Breast epithelium (tissue), 4 donors: ENCODE data around the gene ATP5PO. TPM values are rescaled to one million over a fixed set of nuclear protein-coding genes. Genes with fewer than 3 reads are reported as not detected.

Experiments
- DNase-seq, 2 donors: peaks; one replicate each; pipeline ENCODE4 v3.0.0-alpha.2; 2019; ENCODE audit warnings: low spot score in 2 of 2
- H3K27ac ChIP-seq, 2 donors: fragments of 200-600 bp; sonication (generic) in 1 of 2; one replicate each; pipeline ENCODE4 v1.5.1; 2016 to 2019; ENCODE audit warnings: mild to moderate bottlenecking in 1 of 2
- H3K27me3 ChIP-seq, 2 donors: fragments of 200-600 bp; sonication (generic) in 1 of 2; one replicate each; pipeline versions ENCODE4 v1.5.1 to v1.6.0; 2017 to 2019; ENCODE audit warnings: control low read depth in 1 of 2, mild to moderate bottlenecking in 1 of 2
- H3K36me3 ChIP-seq: fragments of 200-600 bp; one replicate; pipeline ENCODE4 v1.5.1; 2019
- H3K4me1 ChIP-seq, 2 donors: fragments of 200-600 bp; sonication (generic); one replicate each; pipeline ENCODE4 v1.5.1; 2016 to 2019; ENCODE audit warnings: control low read depth in 1 of 2
- H3K4me3 ChIP-seq, 3 donors: fragments of 200-600 bp; sonication (generic); 1 replicate in 2 of 3; 2 replicates in 1 of 3; pipeline ENCODE4 v1.5.1; 2016 to 2019; ENCODE audit warnings: mild to moderate bottlenecking in 3 of 3, moderate library complexity in 2 of 3
- H3K9me3 ChIP-seq, 2 donors: fragments of 200-600 bp; sonication (generic) in 1 of 2; one replicate each; pipeline ENCODE4 v1.5.1; 2016 to 2019; ENCODE audit warnings: control low read depth in 1 of 2
- CTCF ChIP-seq, 3 donors: fragments of 450-650 bp; IDR thresholded peaks; one replicate each; pipeline ENCODE4 v1.5.1; 2016 to 2017; ENCODE audit warnings: antibody characterized with exemption in 3 of 3, mild to moderate bottlenecking in 3 of 3, moderate library complexity in 3 of 3
- POLR2A ChIP-seq: fragments of 450-650 bp; IDR thresholded peaks from one replicate; pipeline ENCODE4 v1.6.1; 2016; ENCODE audit warnings: antibody characterized with exemption, mild to moderate bottlenecking, moderate library complexity
- POLR2AphosphoS5 ChIP-seq, 3 donors: sonication (generic); formaldehyde crosslinking; IDR thresholded peaks; one replicate each; pipeline ENCODE4 v1.6.1; 2017; ENCODE audit warnings: antibody characterized with exemption in 3 of 3
- intact Hi-C: fragments of 100-400 bp; cut with DNase I; formaldehyde crosslinking; loops from one replicate; pipeline ENCODE4 v1.15.1; 2023; ENCODE audit warnings: low total_unique reads
- total RNA-seq, 3 donors: library from RNA; depleted of rRNA; stranded (reverse); fragments of >200 nt; gene quantifications; one replicate each; pipeline ENCODE4 v1.1.0, GENCODE V29; 2016

The ATP5PO gene
- total RNA-seq, 3 donors from 2014 or later: 161 to 234 (median 170) TPM

- TF ChIP-seq POLR2AphosphoS5 (IDR thresholded peaks at IDR 0.05) (no peak), POLR2A (no peak), CTCF (IDR thresholded peaks at IDR 0.05) (no peak)
- DNase-seq: no peak
- no peaks in the 10 kb centered on the region for H3K27me3 ChIP-seq
- H3K36me3 ChIP-seq: no peaks in the 10 kb centered on the region
- H3K4me3 ChIP-seq: no peak overlapping the region
- no peak overlapping the region for H3K27ac ChIP-seq
- H3K4me1 ChIP-seq: peaks cover 0 to 4% of the 10 kb centered on the region in 2 donors
- no peaks in the 10 kb centered on the region for H3K9me3 ChIP-seq
- intact Hi-C loops: loop anchor here (10.0 kb wide), 1 partner anchor 254 kb away; the partner anchor contains the start of genes CRYZL1 and ITSN1
Observed at GRCh38 chr21:33898586-33898985, 17.0 kb downstream of the ATP5PO start.

GRCh38 chr21:33897739-33898138, 17.9 kb downstream of the ATP5PO start:
- Histone ChIP-seq H3K4me3 (no peak overlapping the region), H3K4me1 (peaks cover 0 to 4% of the 10 kb centered on the region in 2 donors), H3K9me3 (no peaks in the 10 kb centered on the region), H3K27ac (no peak overlapping the region), H3K27me3 (no peaks in the 10 kb centered on the region), H3K36me3 (no peaks in the 10 kb centered on the region)
- DNase-seq: no peak
- intact Hi-C loops: loop anchor here (10.0 kb wide), 1 partner anchor 253 kb away; the partner anchor contains the start of genes CRYZL1 and ITSN1
- TF ChIP-seq POLR2A (no peak), POLR2AphosphoS5 (IDR thresholded peaks at IDR 0.05) (no peak), CTCF (IDR thresholded peaks at IDR 0.05) (no peak)

GRCh38 chr21:33897098-33897497, 18.5 kb downstream of the ATP5PO start:
- no peak for DNase-seq
- intact Hi-C loops: loop anchor here (10.0 kb wide), 1 partner anchor 252 kb away; the partner anchor contains the start of genes CRYZL1 and ITSN1
- H3K4me1 ChIP-seq: peaks cover 0 to 4% of the 10 kb centered on the region in 2 donors

GRCh38 chr21:33896691-33897090, 18.9 kb downstream of the ATP5PO start:
- no peaks in the 10 kb centered on the region for H3K27me3 ChIP-seq
- no peaks in the 10 kb centered on the region for H3K9me3 ChIP-seq
- intact Hi-C loops: loop anchor here (10.0 kb wide), 1 partner anchor 252 kb away; the partner anchor contains the start of genes CRYZL1 and ITSN1
- H3K4me1 ChIP-seq: peaks cover 0 to 4% of the 10 kb centered on the region in 2 donors
- no peak for TF ChIP-seq POLR2AphosphoS5 (IDR thresholded peaks at IDR 0.05)
- no peak for TF ChIP-seq POLR2A
- DNase-seq: no peak
- H3K36me3 ChIP-seq: no peaks in the 10 kb centered on the region
- no peak overlapping the region for H3K4me3 ChIP-seq
- H3K27ac ChIP-seq: no peak overlapping the region

More at GRCh38 chr21:33897098-33897497, 18.5 kb downstream of the ATP5PO start:
- H3K4me3 ChIP-seq: no peak overlapping the region
- H3K9me3 ChIP-seq: no peaks in the 10 kb centered on the region
- TF ChIP-seq CTCF (IDR thresholded peaks at IDR 0.05): no peak
- no peak for TF ChIP-seq POLR2A
- TF ChIP-seq POLR2AphosphoS5 (IDR thresholded peaks at IDR 0.05): no peak
- H3K27me3 ChIP-seq: no peaks in the 10 kb centered on the region
- H3K36me3 ChIP-seq: no peaks in the 10 kb centered on the region
- H3K27ac ChIP-seq: no peak overlapping the region

GRCh38 chr21:33895356-33895755, 20.2 kb downstream of the ATP5PO start:
- Histone ChIP-seq H3K9me3 (no peaks in the 10 kb centered on the region), H3K36me3 (no peaks in the 10 kb centered on the region), H3K4me1 (peaks cover 0 to 4% of the 10 kb centered on the region in 2 donors), H3K27ac (no peak overlapping the region), H3K4me3 (no peak overlapping the region), H3K27me3 (no peaks in the 10 kb centered on the region)
- TF ChIP-seq POLR2AphosphoS5 (IDR thresholded peaks at IDR 0.05): no peak
- TF ChIP-seq CTCF (IDR thresholded peaks at IDR 0.05): no peak
- TF ChIP-seq POLR2A: no peak
- no peak for DNase-seq
- intact Hi-C loops: loop anchor here (10.0 kb wide), 1 partner anchor 251 kb away; the partner anchor contains the start of genes CRYZL1 and ITSN1
